Testis (tissue), 3 donors: ENCODE data around the gene OPA3. TPM values are rescaled to one million over a fixed set of nuclear protein-coding genes. Genes with fewer than 3 reads are reported as not detected.

ENCODE experiments used
- DNase-seq: peaks from one replicate; pipeline ENCODE4 v3.0.0-alpha.2; 2019
- H3K27ac ChIP-seq, 2 donors: fragments of 200-600 bp; sonication (generic); one replicate each; pipeline ENCODE4 v1.5.1; 2019
- H3K27me3 ChIP-seq: fragments of 200-600 bp; sonication (generic); one replicate; pipeline ENCODE4 v1.5.1; 2019
- H3K36me3 ChIP-seq: fragments of 200-600 bp; sonication (generic); one replicate; pipeline ENCODE4 v1.5.1; 2017; ENCODE audit warnings: low read depth; ENCODE audit errors: missing control alignments
- H3K4me1 ChIP-seq: fragments of 200-600 bp; sonication (generic); one replicate; pipeline ENCODE4 v1.5.1; 2019
- H3K4me3 ChIP-seq, 2 donors: fragments of 200-600 bp; sonication (generic); one replicate each; pipeline ENCODE4 v1.5.1; 2017 to 2019
- H3K9me3 ChIP-seq: fragments of 200-600 bp; sonication (generic); one replicate; pipeline ENCODE4 v1.5.1; 2017
- POLR2A ChIP-seq: fragments of 450-650 bp; IDR thresholded peaks from one replicate; pipeline ENCODE4 v1.6.1; 2017; ENCODE audit warnings: antibody characterized with exemption, mild to moderate bottlenecking, moderate library complexity
- WGBS, 2 donors: methylation state at CpG; one replicate each; pipeline ENCODE4 v1.1.5; 2018; 5-methylcytosine and 5-hydroxymethylcytosine counted together
- intact Hi-C: fragments of 100-400 bp; cut with DNase I; formaldehyde crosslinking; loops from one replicate; pipeline ENCODE4 v1.15.1; 2023; ENCODE audit warnings: low total_unique reads
- polyA plus RNA-seq: library from polyadenylated mRNA; stranded (reverse); fragments of 350-450 nt; fragmentation: Illumina TruSeq; extraction: RNeasy Lipid Tissue Mini Kit (QIAGEN cat#74804); gene quantifications from one replicate; pipeline ENCODE4 v1.2.3, GENCODE V29; 2014; ENCODE audit warnings: low read depth, low replicate concordance; ENCODE audit not compliant: insufficient read depth
- total RNA-seq, 2 donors: library from RNA; depleted of rRNA; stranded (reverse); fragments of >200 nt; gene quantifications; one replicate each; pipeline ENCODE4 v1.2.3, GENCODE V29; 2016
- TF ChIP-seq, protein P1 (sequence below), 3 experiments: fragments of 450-650 bp in 2 of 3; fragments of 200-600 bp in 1 of 3; sonication (generic) in 1 of 3; IDR thresholded peaks; one replicate each; pipeline ENCODE4 v1.5.1; 2016 to 2019; ENCODE audit warnings: antibody characterized with exemption in 3 of 3, mild to moderate bottlenecking in 2 of 3, moderate library complexity in 1 of 3

OPA3 gene
- total and polyA plus RNA-seq, 3 donors from 2014 or later, result 18.3 to 20.9 (median 19.3) TPM

- Histone ChIP-seq H3K9me3 (no peaks in the 10 kb centered on the region), H3K4me3 (peak overlapping the region; percentile 86 to 97), H3K4me1 (peaks cover 27% of the 10 kb centered on the region), H3K27me3 (no peaks in the 10 kb centered on the region), H3K36me3 (no peaks in the 10 kb centered on the region), H3K27ac (peak overlapping the region; percentile 79 to 93)
- intact Hi-C loops, result loop anchor here (5.0 kb wide), 1 partner anchor 73 kb away; the partner anchor contains the start of gene OPA3
- TF ChIP-seq POLR2A, result no peak
- TF ChIP-seq, protein P1, sequence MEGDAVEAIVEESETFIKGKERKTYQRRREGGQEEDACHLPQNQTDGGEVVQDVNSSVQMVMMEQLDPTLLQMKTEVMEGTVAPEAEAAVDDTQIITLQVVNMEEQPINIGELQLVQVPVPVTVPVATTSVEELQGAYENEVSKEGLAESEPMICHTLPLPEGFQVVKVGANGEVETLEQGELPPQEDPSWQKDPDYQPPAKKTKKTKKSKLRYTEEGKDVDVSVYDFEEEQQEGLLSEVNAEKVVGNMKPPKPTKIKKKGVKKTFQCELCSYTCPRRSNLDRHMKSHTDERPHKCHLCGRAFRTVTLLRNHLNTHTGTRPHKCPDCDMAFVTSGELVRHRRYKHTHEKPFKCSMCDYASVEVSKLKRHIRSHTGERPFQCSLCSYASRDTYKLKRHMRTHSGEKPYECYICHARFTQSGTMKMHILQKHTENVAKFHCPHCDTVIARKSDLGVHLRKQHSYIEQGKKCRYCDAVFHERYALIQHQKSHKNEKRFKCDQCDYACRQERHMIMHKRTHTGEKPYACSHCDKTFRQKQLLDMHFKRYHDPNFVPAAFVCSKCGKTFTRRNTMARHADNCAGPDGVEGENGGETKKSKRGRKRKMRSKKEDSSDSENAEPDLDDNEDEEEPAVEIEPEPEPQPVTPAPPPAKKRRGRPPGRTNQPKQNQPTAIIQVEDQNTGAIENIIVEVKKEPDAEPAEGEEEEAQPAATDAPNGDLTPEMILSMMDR (IDR thresholded peaks at IDR 0.05), result peak in 1 of 3 experiments; percentile 28
- peak; percentile 73 for DNase-seq
- WGBS, 2 donors, result 0 to 2% methylated on average over 27 to 28 of the region's 28 CpGs
Observed at GRCh38 chr19:45508861-45509691, 75.5 kb downstream of the OPA3 start.

- no peak for DNase-seq
- intact Hi-C loops, result loop anchor here (5.0 kb wide), 1 partner anchor 74 kb away; the partner anchor contains the start of gene OPA3
- Histone ChIP-seq H3K27ac (peak overlapping the region; percentile 79 to 93), H3K27me3 (no peaks in the 10 kb centered on the region), H3K4me1 (peaks cover 21% of the 10 kb centered on the region), H3K36me3 (no peaks in the 10 kb centered on the region), H3K9me3 (no peaks in the 10 kb centered on the region), H3K4me3 (peak overlapping the region; percentile 86 to 97)
- 0 to 2% methylated on average over 4 to 23 of the region's 26 CpGs for WGBS, 2 donors
- TF ChIP-seq POLR2A, result no peak
- TF ChIP-seq, protein P1 (IDR thresholded peaks at IDR 0.05), result no peak
Observed at GRCh38 chr19:45508417-45508860, 76.2 kb downstream of the OPA3 start.

DNA sequence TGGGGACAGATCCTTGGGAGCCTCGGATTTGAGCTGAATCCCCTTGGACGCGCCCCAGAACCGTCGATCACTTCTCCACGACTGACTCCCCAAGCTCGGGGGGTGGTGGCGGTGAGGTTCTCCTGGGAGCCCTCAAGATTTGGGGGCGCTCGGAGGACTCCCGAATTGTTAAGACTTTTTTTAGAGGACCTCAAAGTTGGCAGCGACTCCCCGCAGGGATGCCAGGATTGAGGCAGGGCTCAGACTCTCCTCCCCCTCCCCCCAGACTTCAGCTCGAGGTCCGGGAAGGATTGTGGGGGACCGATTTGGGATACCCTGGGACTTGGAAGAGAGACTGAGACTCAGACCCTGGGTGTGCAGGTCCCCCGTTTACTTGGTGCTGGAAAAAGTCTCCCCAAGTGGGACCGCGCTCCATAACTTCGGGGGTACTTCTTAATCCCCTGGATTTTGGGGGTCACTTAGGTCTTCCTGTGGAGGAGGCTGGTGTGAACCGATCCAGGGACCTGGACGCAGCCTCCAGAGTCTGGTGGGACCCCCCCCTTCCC lies 76.7 kb downstream of the OPA3 start:
- H3K36me3 ChIP-seq, result no peaks in the 10 kb centered on the region
- 0 to 2% methylated on average over 13 to 22 of the region's 22 CpGs for WGBS, 2 donors
- no peaks in the 10 kb centered on the region for H3K27me3 ChIP-seq
- TF ChIP-seq POLR2A, result no peak
- TF ChIP-seq, protein P1 (IDR thresholded peaks at IDR 0.05), result no peak
- H3K9me3 ChIP-seq, result no peaks in the 10 kb centered on the region
- H3K4me3 ChIP-seq, result peak overlapping the region; percentile 86 to 97
- intact Hi-C loops, result loop anchor here (5.0 kb wide), 1 partner anchor 74 kb away; the partner anchor contains the start of gene OPA3
- no peak for DNase-seq
- H3K27ac ChIP-seq, result peak overlapping the region; percentile 79 to 93
- peaks cover 19% of the 10 kb centered on the region for H3K4me1 ChIP-seq

GRCh38 chr19:45506989-45507871 lies 77.4 kb downstream of the OPA3 start, which contains the start of gene VASP:
Gene VASP (plus strand): TSS chr19:45507479. CDS start chr19:45507772, 293 bp downstream.
- intact Hi-C loops, result loop anchor here (5.0 kb wide), 1 partner anchor 75 kb away; the partner anchor contains the start of gene OPA3

More at GRCh38 chr19:45506989-45507871, 77.4 kb downstream of the OPA3 start, which contains the start of gene VASP:
- TF ChIP-seq POLR2A, result peak; percentile 45
- TF ChIP-seq, protein P1 (IDR thresholded peaks at IDR 0.05), result peak in 1 of 3 experiments; percentile 19
- no peaks in the 10 kb centered on the region for H3K9me3 ChIP-seq
- H3K36me3 ChIP-seq, result no peaks in the 10 kb centered on the region
- no peaks in the 10 kb centered on the region for H3K27me3 ChIP-seq
- peak within 1 kb of the TSS; percentile 79 to 93 for H3K27ac ChIP-seq
- H3K4me3 ChIP-seq, result peak within 1 kb of the TSS; percentile 86 to 97
- DNase-seq, result peak; percentile 95
- peaks cover 19% of the 10 kb centered on the region for H3K4me1 ChIP-seq
- WGBS, 2 donors, result 0 to 1% methylated on average over 21 to 45 of the region's 65 CpGs
